ENCODE data around the gene MUC20. TPM values are rescaled to one million over a fixed set of nuclear protein-coding genes. Genes with fewer than 3 reads are reported as not detected.
"Not testable (repeated sequence)": the region's sequence is repeated elsewhere in the genome, so short reads cannot be mapped to it uniquely, and the experiment has no call there.

The MUC20 gene
- polyA plus RNA-seq, 2 donors = 49.6 to 126 TPM

DNA sequence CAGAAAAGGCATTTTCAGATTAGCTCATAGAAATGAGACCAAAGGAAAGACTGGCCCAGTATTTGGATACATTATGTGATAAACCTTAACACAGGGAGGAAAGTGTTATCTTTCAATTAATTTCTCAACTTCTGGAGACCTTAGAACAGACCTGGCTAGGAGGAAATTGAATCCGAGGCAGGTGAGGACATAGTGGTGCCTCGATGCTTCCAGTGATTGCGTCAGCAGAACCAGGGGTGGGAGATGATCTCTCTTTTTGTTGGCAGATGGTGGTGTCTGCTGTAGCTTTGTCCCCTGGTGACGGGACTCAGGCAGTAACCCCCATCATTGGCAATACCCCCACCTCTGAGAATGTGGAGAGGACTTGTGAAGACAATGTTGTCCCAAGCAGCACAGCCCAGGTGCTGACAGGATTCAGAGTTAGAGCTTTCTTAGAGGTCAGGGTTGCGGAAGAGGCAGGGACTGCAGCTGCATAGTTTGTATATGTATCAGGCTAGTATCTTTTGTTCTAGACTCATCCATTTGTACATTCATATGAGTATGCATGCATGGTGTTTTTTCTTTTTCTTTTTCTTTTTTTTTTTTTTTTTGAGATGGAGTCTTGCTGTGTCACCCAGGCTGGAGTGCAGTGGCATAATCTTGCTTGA lies 27.9 kb upstream of the MUC20 start:
- H3K4me1 ChIP-seq (ENCODE audit: control insufficient read depth in 2 of 2, insufficient read depth in 2 of 2, low read length in 1 of 2) = peaks cover 0 to 1% of the 10 kb centered on the region in 2 donors
- no peak overlapping the region for H3K4me3 ChIP-seq (ENCODE audit: low read depth in 1 of 2, low read length in 2 of 2)
- no peak overlapping the region for H3K27ac ChIP-seq (ENCODE audit: low read depth in 2 of 2, low read length in 1 of 2)
- peaks cover 16 to 30% of the 10 kb centered on the region in 2 donors for H3K36me3 ChIP-seq (ENCODE audit: control insufficient read depth in 2 of 2, insufficient read depth in 2 of 2, low read length in 1 of 2)
- H3K9me3 ChIP-seq (ENCODE audit: control insufficient read depth in 2 of 2, insufficient read depth in 1 of 2, low read depth in 1 of 2, low read length in 1 of 2) = no peaks in the 10 kb centered on the region
- no peaks in the 10 kb centered on the region for H3K27me3 ChIP-seq (ENCODE audit: control insufficient read depth in 1 of 2, insufficient read depth in 2 of 2, low read length in 2 of 2)
- 93 to 94% methylated on average over 5 of the region's 5 CpGs for WGBS, 2 donors

DNA sequence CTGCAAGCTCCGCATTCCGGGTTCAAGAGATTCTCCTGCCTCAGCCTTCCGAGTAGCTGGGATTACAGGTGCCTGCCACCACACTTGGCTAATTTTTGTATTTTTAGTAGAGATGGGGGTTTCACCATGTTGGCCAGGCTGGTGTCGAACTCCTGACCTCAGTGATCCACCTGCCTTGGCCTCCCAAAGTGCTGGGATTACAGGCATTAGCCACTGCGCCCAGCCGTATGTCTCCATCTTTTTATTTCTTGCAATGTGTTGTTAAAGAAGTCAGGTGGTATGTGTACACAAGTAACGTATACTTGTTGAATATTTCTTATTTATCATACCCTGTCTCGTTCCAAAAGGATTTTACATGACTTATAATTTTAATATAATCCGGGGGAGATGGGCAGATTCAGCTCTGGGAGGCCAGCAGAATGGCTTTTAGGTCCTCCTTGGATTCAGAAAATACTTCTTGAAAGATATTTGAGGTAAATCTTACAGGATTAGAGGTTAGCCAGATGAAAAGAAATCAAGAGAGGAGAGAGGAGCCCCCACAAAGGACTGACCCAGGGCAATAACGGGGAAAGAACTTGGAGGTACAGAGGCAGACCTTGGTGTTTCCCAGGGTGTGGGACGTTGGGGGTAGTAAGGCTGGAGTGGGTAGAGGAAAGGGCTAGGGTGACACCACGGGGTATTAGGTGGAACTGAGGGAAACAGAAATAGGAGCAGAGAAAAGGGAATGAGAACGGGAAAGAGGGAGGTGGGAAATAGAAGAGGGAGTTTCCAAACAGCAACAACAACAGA lies 27.2 kb upstream of the MUC20 start:
- no peak overlapping the region for H3K4me3 ChIP-seq (ENCODE audit: low read depth in 1 of 2, low read length in 2 of 2)
- H3K9me3 ChIP-seq (ENCODE audit: control insufficient read depth in 2 of 2, insufficient read depth in 1 of 2, low read depth in 1 of 2, low read length in 1 of 2) = no peaks in the 10 kb centered on the region
- H3K27me3 ChIP-seq (ENCODE audit: control insufficient read depth in 1 of 2, insufficient read depth in 2 of 2, low read length in 2 of 2) = no peaks in the 10 kb centered on the region
- H3K27ac ChIP-seq (ENCODE audit: low read depth in 2 of 2, low read length in 1 of 2) = no peak overlapping the region
- peaks cover 16 to 30% of the 10 kb centered on the region in 2 donors for H3K36me3 ChIP-seq (ENCODE audit: control insufficient read depth in 2 of 2, insufficient read depth in 2 of 2, low read length in 1 of 2)
- H3K4me1 ChIP-seq (ENCODE audit: control insufficient read depth in 2 of 2, insufficient read depth in 2 of 2, low read length in 1 of 2) = peaks cover 0 to 3% of the 10 kb centered on the region in 2 donors
- 87 to 88% methylated on average over 13 of the region's 13 CpGs for WGBS, 2 donors

GRCh38 chr3:195694217-195695076 lies 26.3 kb upstream of the MUC20 start:
- H3K9me3 ChIP-seq (ENCODE audit: control insufficient read depth in 2 of 2, insufficient read depth in 1 of 2, low read depth in 1 of 2, low read length in 1 of 2); H3K27ac ChIP-seq (ENCODE audit: low read depth in 2 of 2, low read length in 1 of 2); H3K4me1 ChIP-seq (ENCODE audit: control insufficient read depth in 2 of 2, insufficient read depth in 2 of 2, low read length in 1 of 2); H3K4me3 ChIP-seq (ENCODE audit: low read depth in 1 of 2, low read length in 2 of 2); H3K27me3 ChIP-seq (ENCODE audit: control insufficient read depth in 1 of 2, insufficient read depth in 2 of 2, low read length in 2 of 2): not testable (repeated sequence)
- WGBS, 2 donors = 83 to 90% methylated on average over 8 of the region's 8 CpGs
- H3K36me3 ChIP-seq (ENCODE audit: control insufficient read depth in 2 of 2, insufficient read depth in 2 of 2, low read length in 1 of 2) = peaks cover 16 to 28% of the 10 kb centered on the region in 2 donors

DNA sequence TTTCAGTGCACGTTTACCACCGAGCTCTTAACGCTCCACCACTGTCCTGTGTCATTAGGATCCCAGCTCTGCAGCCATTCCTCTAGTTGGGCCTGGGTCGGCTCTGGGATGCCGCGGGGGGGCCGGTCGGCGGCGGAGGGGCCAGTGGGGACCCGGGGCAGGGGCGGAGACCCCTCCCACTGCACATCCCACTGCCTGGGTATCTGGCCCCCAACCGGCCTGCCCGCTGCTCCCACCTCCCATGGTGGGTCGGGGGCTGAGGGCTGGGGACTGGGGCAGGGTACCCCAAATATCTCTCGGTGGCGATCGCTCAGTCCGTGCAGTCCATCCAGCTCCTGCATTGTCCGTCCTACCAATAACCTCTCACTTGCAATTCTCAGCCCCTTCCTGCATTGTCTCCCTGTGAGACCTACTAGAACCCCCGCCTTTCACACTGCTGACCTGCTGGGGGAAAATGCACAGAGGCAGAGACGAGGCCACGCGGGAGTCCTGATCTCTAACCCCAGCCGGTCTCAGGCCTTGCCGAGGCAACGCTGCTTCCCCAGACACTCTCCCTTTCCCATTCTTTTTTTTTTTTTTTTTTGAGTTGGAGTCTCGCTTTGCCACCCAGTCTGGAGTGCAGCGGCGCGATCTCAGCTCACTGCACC lies 24.0 kb upstream of the MUC20 start:
- Histone ChIP-seq H3K27me3 (ENCODE audit: control insufficient read depth in 1 of 2, insufficient read depth in 2 of 2, low read length in 2 of 2) (no peaks in the 10 kb centered on the region), H3K27ac (ENCODE audit: low read depth in 2 of 2, low read length in 1 of 2) (no peak overlapping the region), H3K4me1 (ENCODE audit: control insufficient read depth in 2 of 2, insufficient read depth in 2 of 2, low read length in 1 of 2) (peaks cover 0 to 3% of the 10 kb centered on the region in 2 donors), H3K4me3 (ENCODE audit: low read depth in 1 of 2, low read length in 2 of 2) (no peak overlapping the region), H3K36me3 (ENCODE audit: control insufficient read depth in 2 of 2, insufficient read depth in 2 of 2, low read length in 1 of 2) (peaks cover 18 to 23% of the 10 kb centered on the region in 2 donors), H3K9me3 (ENCODE audit: control insufficient read depth in 2 of 2, insufficient read depth in 1 of 2, low read depth in 1 of 2, low read length in 1 of 2) (no peaks in the 10 kb centered on the region)
- WGBS, 2 donors = 89 to 92% methylated on average over 31 of the region's 31 CpGs

DNA sequence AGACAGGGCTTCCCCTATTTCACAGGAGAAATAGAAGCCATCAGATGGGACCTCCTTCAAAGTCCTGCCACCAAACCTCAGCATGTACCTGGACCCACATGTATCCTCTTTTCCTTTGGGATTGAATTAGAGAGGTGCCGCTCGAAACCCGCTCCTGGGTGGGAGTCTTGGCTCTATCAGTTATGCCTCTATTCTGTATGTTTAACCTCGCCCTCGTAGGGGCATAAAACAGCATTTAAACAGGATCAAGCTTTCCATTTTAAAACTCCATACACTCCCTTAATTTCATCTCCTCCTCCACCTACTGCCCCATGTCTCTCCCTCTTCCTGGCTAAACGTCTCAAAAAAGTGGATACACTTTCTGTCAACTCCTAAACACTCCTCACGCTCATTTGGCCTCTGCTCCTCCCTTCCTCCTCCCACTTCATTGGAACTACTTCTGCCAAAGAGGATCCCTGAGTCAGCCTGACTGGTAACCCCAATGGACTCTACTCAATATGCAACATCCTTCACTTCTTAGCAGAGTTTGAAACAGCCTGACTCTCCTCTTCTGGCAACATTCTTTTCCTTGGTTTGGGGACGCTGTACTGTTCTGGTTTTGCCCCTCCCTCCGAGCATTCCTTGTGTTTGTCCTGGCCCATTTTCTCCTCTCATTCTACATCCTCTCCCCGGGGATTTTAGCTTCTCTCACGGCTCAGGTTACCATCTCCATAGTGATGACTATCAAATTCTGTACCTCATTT lies 23.0 kb upstream of the MUC20 start:
- Histone ChIP-seq H3K27me3 (ENCODE audit: control insufficient read depth in 1 of 2, insufficient read depth in 2 of 2, low read length in 2 of 2) (no peaks in the 10 kb centered on the region), H3K4me1 (ENCODE audit: control insufficient read depth in 2 of 2, insufficient read depth in 2 of 2, low read length in 1 of 2) (peaks cover 0 to 3% of the 10 kb centered on the region in 2 donors), H3K27ac (ENCODE audit: low read depth in 2 of 2, low read length in 1 of 2) (no peak overlapping the region), H3K9me3 (ENCODE audit: control insufficient read depth in 2 of 2, insufficient read depth in 1 of 2, low read depth in 1 of 2, low read length in 1 of 2) (no peaks in the 10 kb centered on the region), H3K4me3 (ENCODE audit: low read depth in 1 of 2, low read length in 2 of 2) (no peak overlapping the region), H3K36me3 (ENCODE audit: control insufficient read depth in 2 of 2, insufficient read depth in 2 of 2, low read length in 1 of 2) (peaks cover 11 to 14% of the 10 kb centered on the region in 2 donors)
- WGBS, 2 donors = 59 to 67% methylated on average over 11 of the region's 11 CpGs

DNA sequence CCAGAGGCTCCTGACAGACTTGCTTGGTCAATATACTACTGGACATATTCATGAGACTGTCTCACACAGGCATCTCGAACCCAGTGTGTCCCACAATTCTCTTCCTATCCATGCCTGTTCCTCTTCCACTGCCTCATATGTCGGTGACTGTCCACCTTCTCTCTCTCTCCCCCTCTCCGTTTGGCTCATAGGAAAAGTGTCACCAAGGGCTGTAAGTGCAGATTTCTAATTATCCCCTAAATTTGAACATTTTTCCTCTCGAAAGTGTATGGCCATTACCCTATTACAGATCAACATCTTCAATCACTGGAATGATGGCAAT lies 22.5 kb upstream of the MUC20 start:
- Histone ChIP-seq H3K9me3 (ENCODE audit: control insufficient read depth in 2 of 2, insufficient read depth in 1 of 2, low read depth in 1 of 2, low read length in 1 of 2) (no peaks in the 10 kb centered on the region), H3K4me3 (ENCODE audit: low read depth in 1 of 2, low read length in 2 of 2) (no peak overlapping the region), H3K4me1 (ENCODE audit: control insufficient read depth in 2 of 2, insufficient read depth in 2 of 2, low read length in 1 of 2) (peaks cover 0 to 3% of the 10 kb centered on the region in 2 donors), H3K27ac (ENCODE audit: low read depth in 2 of 2, low read length in 1 of 2) (no peak overlapping the region), H3K36me3 (ENCODE audit: control insufficient read depth in 2 of 2, insufficient read depth in 2 of 2, low read length in 1 of 2) (peaks cover 10 to 11% of the 10 kb centered on the region in 2 donors), H3K27me3 (ENCODE audit: control insufficient read depth in 1 of 2, insufficient read depth in 2 of 2, low read length in 2 of 2) (no peaks in the 10 kb centered on the region)
- WGBS, 2 donors = 89 to 90% methylated on average over 4 of the region's 4 CpGs

DNA sequence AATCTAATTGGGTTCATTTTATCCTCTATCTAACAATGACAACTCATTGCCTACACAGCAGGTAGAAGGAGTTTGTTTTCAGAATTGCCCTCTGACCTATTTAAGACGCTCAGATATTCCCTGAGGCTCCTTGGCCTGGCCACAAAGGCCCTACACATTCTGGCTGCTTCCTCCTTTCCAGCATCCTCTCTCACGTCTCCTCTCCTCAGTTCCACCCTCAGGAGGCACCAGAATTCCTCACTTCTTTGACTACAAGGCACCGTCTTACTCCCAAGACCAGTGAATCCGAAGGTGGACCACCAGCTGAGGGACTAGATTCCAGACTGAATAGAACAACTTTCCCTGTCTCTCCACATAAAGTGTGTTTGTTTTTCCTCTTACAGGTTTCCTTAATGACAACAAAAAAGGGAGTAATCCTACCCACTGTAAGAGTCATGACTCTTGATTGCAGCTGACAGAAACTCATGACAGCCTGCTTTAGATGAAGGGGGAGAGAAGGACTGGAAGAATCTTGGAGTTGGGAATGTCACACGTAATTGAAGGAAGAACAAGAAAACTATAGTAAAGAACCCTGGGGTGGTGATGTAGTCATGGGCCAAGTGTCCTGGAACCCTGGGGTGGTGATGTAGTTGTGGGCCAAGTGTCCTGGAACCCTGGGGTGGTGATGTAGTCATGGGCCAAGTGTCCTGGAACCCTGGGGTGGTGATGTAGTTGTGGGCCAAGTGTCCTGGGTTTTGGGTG lies 22.0 kb upstream of the MUC20 start:
- H3K27me3 ChIP-seq (ENCODE audit: control insufficient read depth in 1 of 2, insufficient read depth in 2 of 2, low read length in 2 of 2) = no peaks in the 10 kb centered on the region
- H3K4me3 ChIP-seq (ENCODE audit: low read depth in 1 of 2, low read length in 2 of 2) = no peak overlapping the region
- 65 to 67% methylated on average over 5 of the region's 5 CpGs for WGBS, 2 donors
- peaks cover 7 to 11% of the 10 kb centered on the region in 2 donors for H3K36me3 ChIP-seq (ENCODE audit: control insufficient read depth in 2 of 2, insufficient read depth in 2 of 2, low read length in 1 of 2)
- peaks cover 0 to 3% of the 10 kb centered on the region in 2 donors for H3K4me1 ChIP-seq (ENCODE audit: control insufficient read depth in 2 of 2, insufficient read depth in 2 of 2, low read length in 1 of 2)
- no peak overlapping the region for H3K27ac ChIP-seq (ENCODE audit: low read depth in 2 of 2, low read length in 1 of 2)
- no peaks in the 10 kb centered on the region for H3K9me3 ChIP-seq (ENCODE audit: control insufficient read depth in 2 of 2, insufficient read depth in 1 of 2, low read depth in 1 of 2, low read length in 1 of 2)

DNA sequence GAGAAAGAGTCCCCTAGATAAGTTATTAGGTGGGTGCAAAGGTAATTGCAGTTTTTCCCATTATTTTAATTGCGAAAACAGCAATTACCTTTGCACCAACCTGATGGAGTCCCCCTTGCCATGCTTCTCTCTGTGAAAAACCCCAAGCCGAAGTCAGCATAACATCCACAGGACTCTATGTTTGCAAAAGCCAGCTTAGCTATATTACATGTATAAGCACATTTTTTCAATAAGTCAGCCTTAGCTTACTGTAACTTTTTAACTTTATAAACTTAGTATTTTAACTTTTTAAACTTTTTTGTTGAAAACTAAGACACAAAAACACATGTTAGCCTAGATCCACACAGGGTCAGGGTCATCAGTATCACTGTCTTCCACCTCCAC lies 21.4 kb upstream of the MUC20 start:
- Histone ChIP-seq H3K27me3 (ENCODE audit: control insufficient read depth in 1 of 2, insufficient read depth in 2 of 2, low read length in 2 of 2) (no peaks in the 10 kb centered on the region), H3K4me1 (ENCODE audit: control insufficient read depth in 2 of 2, insufficient read depth in 2 of 2, low read length in 1 of 2) (peaks cover 0 to 3% of the 10 kb centered on the region in 2 donors), H3K9me3 (ENCODE audit: control insufficient read depth in 2 of 2, insufficient read depth in 1 of 2, low read depth in 1 of 2, low read length in 1 of 2) (no peaks in the 10 kb centered on the region), H3K27ac (ENCODE audit: low read depth in 2 of 2, low read length in 1 of 2) (no peak overlapping the region), H3K4me3 (ENCODE audit: low read depth in 1 of 2, low read length in 2 of 2) (no peak overlapping the region), H3K36me3 (ENCODE audit: control insufficient read depth in 2 of 2, insufficient read depth in 2 of 2, low read length in 1 of 2) (peaks cover 2 to 6% of the 10 kb centered on the region in 2 donors)
- 87 to 93% methylated on average over 2 of the region's 2 CpGs for WGBS, 2 donors
